GM12878 (cell line): ENCODE data around the gene PTPRJ. TPM values are rescaled to one million over a fixed set of nuclear protein-coding genes. Genes with fewer than 3 reads are reported as not detected.

ENCODE experiments used
- ATAC-seq: fragments of 200-7000 bp; cut with Tn5 transposase; 3 replicates; pipeline ENCODE4 v1.9.1; 2020; ENCODE audit warnings: mild to moderate bottlenecking, moderate library complexity
- BruUV-seq: library from RNA; stranded (reverse); fragments of 400-500 nt; replicated peaks from 2 replicates; lab custom pipeline; 2021; lab: Mats Ljungman, UMichigan
- CTCF ChIA-PET: fragments of 300-600 bp; sonication (Branson Sonifier 250); formaldehyde crosslinking; extraction: SDS; loops from one replicate; lab custom pipeline; 2021; ENCODE audit warnings: inconsistent platforms; lab: Yijun Ruan, JAX
- POLR2A ChIA-PET: fragments of 350-600 bp; formaldehyde crosslinking; extraction: SDS; loops from one replicate; lab custom pipeline; 2021; ENCODE audit warnings: inconsistent platforms; lab: Charles Lee
- RAD21 ChIA-PET: fragments of 300-600 bp; sonication (Branson Sonifier 250); formaldehyde crosslinking; loops from one replicate; lab custom pipeline; 2023; ENCODE audit warnings: antibody characterized with exemption; ENCODE audit not compliant: unreplicated experiment; lab: Charles Lee
- SMC1A ChIA-PET: fragments of 300-600 bp; sonication (Branson Sonifier 250); formaldehyde crosslinking; loops from one replicate; lab custom pipeline; 2023; ENCODE audit not compliant: unreplicated experiment, uncharacterized antibody; lab: Charles Lee
- DNase-seq: peaks from one replicate; pipeline ENCODE4 v3.0.0-alpha.2; 2011; ENCODE audit warnings: low read depth, low spot score
- FAIRE-seq: peaks from 3 replicates; lab custom pipeline; 2011; peaks lifted over from hg19 to GRCh38; lab: Jason Lieb, UNC
- H2AFZ ChIP-seq: 2 replicates; pipeline ENCODE4 v1.6.0; 2011; ENCODE audit warnings: low read depth, low read length, control low read depth; ENCODE audit not compliant: control insufficient read depth
- H3K27ac ChIP-seq: 2 replicates; pipeline ENCODE4 v1.5.1; 2011; ENCODE audit warnings: control low read depth; ENCODE audit not compliant: control insufficient read depth, insufficient read depth
- H3K27me3 ChIP-seq, 2 experiments: replicated peaks in 1 of 2; 2 replicates each; pipeline versions ENCODE4 v1.6.0 to v1.6.1; 2011; ENCODE audit warnings: low read length in 1 of 2; ENCODE audit not compliant: control insufficient read depth in 2 of 2, insufficient read depth in 2 of 2
- H3K36me3 ChIP-seq, 2 experiments: 2 replicates each; pipeline ENCODE4 v1.5.1; 2011; ENCODE audit warnings: low read length in 1 of 2; ENCODE audit not compliant: control insufficient read depth in 2 of 2, insufficient read depth in 2 of 2
- H3K4me1 ChIP-seq: 2 replicates; pipeline ENCODE4 v1.6.1; 2011; ENCODE audit warnings: mild to moderate bottlenecking, low read length, moderate library complexity, mixed read lengths; ENCODE audit not compliant: control insufficient read depth, insufficient read depth
- H3K4me2 ChIP-seq: 2 replicates; pipeline ENCODE4 v1.6.0; 2011; ENCODE audit warnings: control low read depth; ENCODE audit not compliant: control insufficient read depth, insufficient read depth
- H3K4me3 ChIP-seq: fragments of 200-600 bp; sonication (generic); 2 replicates; pipeline ENCODE4 v1.5.1; 2016
- H3K79me2 ChIP-seq: 2 replicates; pipeline ENCODE4 v1.6.0; 2011; ENCODE audit warnings: low read length; ENCODE audit not compliant: control insufficient read depth, insufficient read depth
- H3K9ac ChIP-seq: 2 replicates; pipeline ENCODE4 v1.8.0; 2011; ENCODE audit warnings: low read length, control low read depth, mixed read lengths; ENCODE audit not compliant: control insufficient read depth, insufficient read depth
- H3K9me3 ChIP-seq: replicated peaks from 3 replicates; pipeline ENCODE4 v1.5.1; 2011; ENCODE audit warnings: mild to moderate bottlenecking, low read length; ENCODE audit not compliant: control insufficient read depth, insufficient read depth
- H4K20me1 ChIP-seq: 2 replicates; pipeline ENCODE4 v1.6.0; 2011; ENCODE audit not compliant: control insufficient read depth, insufficient read depth
- CHD2 ChIP-seq: IDR thresholded peaks from 2 replicates; pipeline ENCODE4 v1.6.1; 2011; ENCODE audit warnings: low read depth, low read length, improper control_type of control experiment, borderline replicate concordance
- ESRRA ChIP-seq: IDR thresholded peaks from 2 replicates; pipeline ENCODE4 v1.6.1; 2012; ENCODE audit warnings: mild to moderate bottlenecking, low read length, improper control_type of control experiment
- POLR2A ChIP-seq: IDR thresholded peaks from 2 replicates; pipeline ENCODE4 v1.6.1; 2011; ENCODE audit warnings: low read depth, mild to moderate bottlenecking, low read length
- ZNF217 ChIP-seq: fragments of 450-650 bp; IDR thresholded peaks from 2 replicates; pipeline ENCODE4 v1.6.1; 2017; ENCODE audit warnings: antibody characterized with exemption, mild to moderate bottlenecking
- WGBS: methylation state at CpG from one replicate; pipeline ENCODE4 v1.1.6; 2016; ENCODE audit warnings: low lambda C conversion rate; ENCODE audit not compliant: insufficient replicate concordance, insufficient coverage; ENCODE audit errors: missing lambda C conversion rate; 5-methylcytosine and 5-hydroxymethylcytosine counted together
- in situ Hi-C: fragments of 300-500 bp; cut with MboI; formaldehyde crosslinking; loops from 9 replicates; pipeline ENCODE4 v1.14.3; 2018; ENCODE audit warnings: mixed read lengths
- intact Hi-C: fragments of 100-400 bp; cut with micrococcal nuclease; formaldehyde crosslinking; loops from one replicate; pipeline ENCODE4 v1.14.2; 2022; ENCODE audit not compliant: unreplicated experiment
- polyA plus RNA-seq, 11 experiments: library from polyadenylated mRNA; depleted of rRNA in 4 of 11; unstranded in 6 of 11; stranded (reverse) in 5 of 11; fragments of >200 nt; fragmentation: Nextera tagmentation in 4 of 11; fragmentation: Illumina TruSeq in 1 of 11; extraction: Ambion mirVana in 4 of 11; extraction: Trizol in 1 of 11; gene quantifications; 1 replicate in 1 of 11; 2 replicates in 10 of 11; pipeline versions ENCODE4 v1.2.1 to v1.2.3, GENCODE V29; 2011 to 2016; ENCODE audit warnings: inconsistent platforms in 2 of 11, missing spikeins in 2 of 11, low read depth in 1 of 11
- total RNA-seq, 4 experiments: library from RNA; depleted of rRNA in 3 of 4; stranded (reverse); fragments of >200 nt in 3 of 4; fragmentation: Illumina TruSeq in 1 of 4; extraction: Trizol in 1 of 4; gene quantifications; 2 replicates each; pipeline versions ENCODE4 v1.2.1 to v1.2.3, GENCODE V29; 2013 to 2021
- TF ChIP-seq, protein P1 (sequence below): fragments of 450-650 bp; IDR thresholded peaks from 2 replicates; pipeline ENCODE4 v1.6.1; 2018; ENCODE audit warnings: borderline replicate concordance, mild to moderate bottlenecking; ENCODE audit not compliant: partially characterized antibody
- TF ChIP-seq, protein P2 (sequence below): fragments of 450-650 bp; IDR thresholded peaks from 2 replicates; pipeline ENCODE4 v1.6.1; 2017; ENCODE audit warnings: low read depth, mild to moderate bottlenecking, moderate library complexity

PTPRJ gene
- total and polyA plus RNA-seq, 10 of the 15 experiments (the other 5 are each of a cell fraction or from before 2014, with no cell fraction given) = 0.22 to 22.4 (median 7.4) TPM

DNA sequence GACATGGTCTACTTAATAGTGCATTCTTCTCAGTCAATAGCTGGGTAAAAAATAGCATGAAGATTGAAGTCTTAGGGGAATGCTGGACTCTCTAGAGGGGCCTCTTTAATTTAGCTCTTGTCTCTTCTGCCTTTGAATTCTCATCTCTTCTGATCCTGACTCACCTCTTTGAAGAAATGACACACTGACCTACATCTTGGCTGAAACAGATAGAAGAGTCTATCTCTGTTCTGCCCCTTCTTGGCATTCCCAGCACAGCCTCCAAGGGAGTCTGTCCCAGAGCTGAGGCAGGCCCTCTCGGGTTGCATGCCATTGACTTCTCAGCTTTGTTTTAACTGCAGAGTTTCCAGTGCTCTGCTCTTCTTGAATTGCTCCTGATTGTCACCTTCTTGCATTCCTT is 55.7 kb downstream of the PTPRJ start:
- 0% methylated on average over 1 of the region's 1 CpG for whole genome bisulfite sequencing
- H3K4me2 ChIP-seq = no peak overlapping the region
- in situ Hi-C loops = no loop called here
- H4K20me1 ChIP-seq = no peaks in the 10 kb centered on the region
- peaks cover 48% of the 10 kb centered on the region for H3K4me1 ChIP-seq
- ChIA-PET SMC1A (interaction anchor here (1.2 kb wide), 1 partner anchor 72 kb away, joined by 4 read pairs; no protein-coding TSS in a partner anchor), CTCF (interaction anchor here (1.1 to 1.6 kb wide), 2 partner anchors 10 to 101 kb away, joined by 3 to 4 read pairs; no protein-coding TSS in a partner anchor)
- H3K27ac ChIP-seq = no peak overlapping the region
- FAIRE-seq (no peak), DNase-seq (no peak), ATAC-seq (no peak)
- no peak overlapping the region for H2AFZ ChIP-seq
- H3K79me2 ChIP-seq = peaks cover 8% of the 10 kb centered on the region
- intact Hi-C loops = loop anchor here (5.0 kb wide), 1 partner anchor 51 kb away; no protein-coding TSS in a partner anchor
- H3K4me3 ChIP-seq = no peak overlapping the region
- H3K9ac ChIP-seq = no peak overlapping the region
- no peaks in the 10 kb centered on the region for H3K27me3 ChIP-seq
- no peaks in the 10 kb centered on the region for H3K9me3 ChIP-seq
- TF ChIP-seq, protein P1, sequence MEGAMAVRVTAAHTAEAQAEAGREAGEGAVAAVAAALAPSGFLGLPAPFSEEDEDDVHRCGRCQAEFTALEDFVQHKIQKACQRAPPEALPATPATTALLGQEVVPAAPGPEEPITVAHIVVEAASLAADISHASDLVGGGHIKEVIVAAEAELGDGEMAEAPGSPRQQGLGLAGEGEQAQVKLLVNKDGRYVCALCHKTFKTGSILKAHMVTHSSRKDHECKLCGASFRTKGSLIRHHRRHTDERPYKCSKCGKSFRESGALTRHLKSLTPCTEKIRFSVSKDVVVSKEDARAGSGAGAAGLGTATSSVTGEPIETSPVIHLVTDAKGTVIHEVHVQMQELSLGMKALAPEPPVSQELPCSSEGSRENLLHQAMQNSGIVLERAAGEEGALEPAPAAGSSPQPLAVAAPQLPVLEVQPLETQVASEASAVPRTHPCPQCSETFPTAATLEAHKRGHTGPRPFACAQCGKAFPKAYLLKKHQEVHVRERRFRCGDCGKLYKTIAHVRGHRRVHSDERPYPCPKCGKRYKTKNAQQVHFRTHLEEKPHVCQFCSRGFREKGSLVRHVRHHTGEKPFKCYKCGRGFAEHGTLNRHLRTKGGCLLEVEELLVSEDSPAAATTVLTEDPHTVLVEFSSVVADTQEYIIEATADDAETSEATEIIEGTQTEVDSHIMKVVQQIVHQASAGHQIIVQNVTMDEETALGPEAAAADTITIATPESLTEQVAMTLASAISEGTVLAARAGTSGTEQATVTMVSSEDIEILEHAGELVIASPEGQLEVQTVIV = no peak
- TF ChIP-seq ZNF217 (no peak), CHD2 (no peak), POLR2A (no peak), ESRRA (no peak)
- TF ChIP-seq, protein P2, sequence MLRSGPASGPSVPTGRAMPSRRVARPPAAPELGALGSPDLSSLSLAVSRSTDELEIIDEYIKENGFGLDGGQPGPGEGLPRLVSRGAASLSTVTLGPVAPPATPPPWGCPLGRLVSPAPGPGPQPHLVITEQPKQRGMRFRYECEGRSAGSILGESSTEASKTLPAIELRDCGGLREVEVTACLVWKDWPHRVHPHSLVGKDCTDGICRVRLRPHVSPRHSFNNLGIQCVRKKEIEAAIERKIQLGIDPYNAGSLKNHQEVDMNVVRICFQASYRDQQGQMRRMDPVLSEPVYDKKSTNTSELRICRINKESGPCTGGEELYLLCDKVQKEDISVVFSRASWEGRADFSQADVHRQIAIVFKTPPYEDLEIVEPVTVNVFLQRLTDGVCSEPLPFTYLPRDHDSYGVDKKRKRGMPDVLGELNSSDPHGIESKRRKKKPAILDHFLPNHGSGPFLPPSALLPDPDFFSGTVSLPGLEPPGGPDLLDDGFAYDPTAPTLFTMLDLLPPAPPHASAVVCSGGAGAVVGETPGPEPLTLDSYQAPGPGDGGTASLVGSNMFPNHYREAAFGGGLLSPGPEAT = no peak
- TF ChIP-seq, all 136 proteins: peak for 0
- POLR2A ChIA-PET = no interaction called here
- H3K36me3 ChIP-seq = peaks cover 0 to 2% of the 10 kb centered on the region in 2 experiments; a peak in 1 of 4 replicates
- BruUV-seq = no TSS peak
- RAD21 ChIA-PET = no interaction called here
